Heart left ventricle (tissue), 16 donors: ENCODE results near the gene KIF26B. TPM values are rescaled to one million over a fixed set of nuclear protein-coding genes. Genes with fewer than 3 reads are reported as not detected.

Source experiments
- ATAC-seq, 4 donors: fragments of 200-7000 bp; cut with Tn5 transposase; one replicate each; pipeline ENCODE4 v1.9.1; 2020 to 2022; ENCODE audit warnings: moderate library complexity in 4 of 4, mild to moderate bottlenecking in 3 of 4, moderate number of reproducible peaks in 1 of 4
- DNase-seq, 5 donors: peaks; one replicate each; pipeline ENCODE4 v3.0.0-alpha.2; 2020
- H3K27ac ChIP-seq, 12 donors: fragments of 200-600 bp; sonication (generic) in 4 of 12; one replicate each; pipeline versions ENCODE4 v1.5.0 to v1.8.0; 2016 to 2022; ENCODE audit warnings: mild to moderate bottlenecking in 2 of 12
- H3K27me3 ChIP-seq, 9 donors: fragments of 200-600 bp; sonication (generic) in 2 of 9; one replicate each; pipeline versions ENCODE4 v1.5.1 to v1.8.0; 2016 to 2022; ENCODE audit warnings: mild to moderate bottlenecking in 3 of 9
- H3K36me3 ChIP-seq, 9 donors: fragments of 200-600 bp; sonication (generic) in 2 of 9; one replicate each; pipeline versions ENCODE4 v1.5.0 to v1.8.0; 2018 to 2022; ENCODE audit warnings: mild to moderate bottlenecking in 2 of 9
- H3K4me1 ChIP-seq, 12 donors: fragments of 200-600 bp; sonication (generic) in 4 of 12; one replicate each; pipeline versions ENCODE4 v1.5.0 to v1.8.0; 2016 to 2022; ENCODE audit warnings: mild to moderate bottlenecking in 3 of 12
- H3K4me3 ChIP-seq, 12 donors: fragments of 200-600 bp; sonication (generic) in 4 of 12; one replicate each; pipeline versions ENCODE4 v1.5.0 to v1.8.0; 2017 to 2022; ENCODE audit warnings: mild to moderate bottlenecking in 9 of 12, moderate library complexity in 4 of 12
- H3K9me3 ChIP-seq, 12 donors: fragments of 200-600 bp; sonication (generic) in 4 of 12; one replicate each; pipeline versions ENCODE4 v1.5.0 to v1.8.0; 2016 to 2022; ENCODE audit warnings: mild to moderate bottlenecking in 1 of 12
- POLR2A ChIP-seq, 2 donors: fragments of 450-650 bp; IDR thresholded peaks; one replicate each; pipeline ENCODE4 v1.6.1; 2017; ENCODE audit warnings: antibody characterized with exemption in 2 of 2, mild to moderate bottlenecking in 2 of 2, moderate library complexity in 2 of 2
- WGBS, 4 donors: extraction: QIAGEN DNeasy Blood & Tissue Kit in 2 of 4; methylation state at CpG; one replicate each; pipeline versions ENCODE4 v1.1.5 to v1.1.7; 2013 to 2018; 5-methylcytosine and 5-hydroxymethylcytosine counted together
- intact Hi-C, 10 donors: fragments of 100-400 bp; cut with DNase I; formaldehyde crosslinking; loops; one replicate each; pipeline versions ENCODE4 v1.11.1 to v1.14.2; 2022
- polyA plus RNA-seq, 2 donors: library from polyadenylated mRNA; stranded (reverse); fragments of 200-250 nt; gene quantifications; one replicate each; pipeline ENCODE4 v1.2.3, GENCODE V29; 2013
- total RNA-seq, 9 donors: library from RNA; depleted of rRNA in 2 of 9; stranded (reverse); fragments of >200 nt in 2 of 9; fragmentation: NEBNext Ultra II Directional in 3 of 9; extraction: Animal tissue kit (Norgen Biotek cat#: 25700) in 3 of 9; gene quantifications; one replicate each; pipeline versions ENCODE4 v1.1.0 to v1.2.4, GENCODE V29; 2016 to 2023
- TF ChIP-seq, protein P1 (sequence below), 12 donors: fragments of 200-600 bp; sonication (generic) in 4 of 12; IDR thresholded peaks; one replicate each; pipeline versions ENCODE4 v1.5.0 to v1.8.0; 2018 to 2022; ENCODE audit warnings: antibody characterized with exemption in 12 of 12, mild to moderate bottlenecking in 5 of 12
- donor health status: ischemic (EF 13 %, LVEDD 7.1; RV severe dilation, severe dysfunction).
- donor health status: healthy with polysubstance abuse.
- donor health status: DM: no; HTN: yes; CAD: no.
- donor health status: DM: no; HTN: no; CAD: no.
- donor health status: ischemic (EF 25% LVEDD 6.9; RV normal size, moderate dysfunction).
- donor health status: ischemic (EF 25% LVEDD 5.7; RV mildly dilated, moderate dysfunction).
- donor health status: healthy.
- donor health status: DM: yes; HTN: yes; CAD: no.
- donor health status: ischemic (EF 35%, LVEDD 5.7; RV mildly dilated, moderate dysfunction).
- donor health status: nonischemic (EF 11% LVEDD 7.7; RV severe dilation, severe dysfunction).
- donor health status: DM: yes; HTN: yes; CAD: no.
- donor health status: PGD.
- donor health status: ischemic (EF 29% LVEDD 5.4; RV normal size, mild dysfunction).
- donor health status: nonischemic (EF 23%, LVEDD 6.1; RV moderate dilation, normal function).

KIF26B gene
- total and polyA plus RNA-seq, 11 donors: 1.2 to 7.0 (median 2.3) TPM

DNA sequence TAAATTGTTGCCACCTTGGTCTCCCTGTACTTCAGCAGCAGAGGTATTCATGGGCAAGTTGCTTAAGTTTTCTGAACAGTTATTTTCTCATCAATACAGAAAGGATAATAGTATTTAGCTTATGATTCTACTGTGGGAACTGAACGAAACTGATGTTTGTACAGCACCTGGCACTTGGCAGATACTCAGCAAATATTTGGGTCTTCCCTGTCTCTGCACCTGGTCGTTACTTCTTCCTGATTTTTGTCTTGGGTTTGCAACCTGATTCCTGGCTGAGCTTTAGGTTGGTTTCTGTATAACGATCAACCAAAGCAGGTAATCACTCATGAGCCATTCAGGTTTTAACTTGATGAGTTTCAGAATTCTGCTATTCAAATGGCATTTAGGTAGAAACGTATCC lies 490.6 kb downstream of the KIF26B start:
- Histone ChIP-seq H3K9me3 (peaks cover 0 to 37% (median 12%) of the 10 kb centered on the region in 12 donors), H3K4me3 (no peak overlapping the region), H3K4me1 (no peaks in the 10 kb centered on the region), H3K27ac (no peak overlapping the region), H3K36me3 (no peaks in the 10 kb centered on the region), H3K27me3 (no peaks in the 10 kb centered on the region)
- TF ChIP-seq, protein P1, sequence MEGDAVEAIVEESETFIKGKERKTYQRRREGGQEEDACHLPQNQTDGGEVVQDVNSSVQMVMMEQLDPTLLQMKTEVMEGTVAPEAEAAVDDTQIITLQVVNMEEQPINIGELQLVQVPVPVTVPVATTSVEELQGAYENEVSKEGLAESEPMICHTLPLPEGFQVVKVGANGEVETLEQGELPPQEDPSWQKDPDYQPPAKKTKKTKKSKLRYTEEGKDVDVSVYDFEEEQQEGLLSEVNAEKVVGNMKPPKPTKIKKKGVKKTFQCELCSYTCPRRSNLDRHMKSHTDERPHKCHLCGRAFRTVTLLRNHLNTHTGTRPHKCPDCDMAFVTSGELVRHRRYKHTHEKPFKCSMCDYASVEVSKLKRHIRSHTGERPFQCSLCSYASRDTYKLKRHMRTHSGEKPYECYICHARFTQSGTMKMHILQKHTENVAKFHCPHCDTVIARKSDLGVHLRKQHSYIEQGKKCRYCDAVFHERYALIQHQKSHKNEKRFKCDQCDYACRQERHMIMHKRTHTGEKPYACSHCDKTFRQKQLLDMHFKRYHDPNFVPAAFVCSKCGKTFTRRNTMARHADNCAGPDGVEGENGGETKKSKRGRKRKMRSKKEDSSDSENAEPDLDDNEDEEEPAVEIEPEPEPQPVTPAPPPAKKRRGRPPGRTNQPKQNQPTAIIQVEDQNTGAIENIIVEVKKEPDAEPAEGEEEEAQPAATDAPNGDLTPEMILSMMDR (IDR thresholded peaks at IDR 0.05): no peak
- no peak for TF ChIP-seq POLR2A (IDR thresholded peaks at IDR 0.05)
- DNase-seq (no peak), ATAC-seq (no peak)
- WGBS, 4 donors: 84 to 88% (median 86%) methylated on average over 4 of the region's 4 CpGs
- intact Hi-C loops: no loop called here

DNA sequence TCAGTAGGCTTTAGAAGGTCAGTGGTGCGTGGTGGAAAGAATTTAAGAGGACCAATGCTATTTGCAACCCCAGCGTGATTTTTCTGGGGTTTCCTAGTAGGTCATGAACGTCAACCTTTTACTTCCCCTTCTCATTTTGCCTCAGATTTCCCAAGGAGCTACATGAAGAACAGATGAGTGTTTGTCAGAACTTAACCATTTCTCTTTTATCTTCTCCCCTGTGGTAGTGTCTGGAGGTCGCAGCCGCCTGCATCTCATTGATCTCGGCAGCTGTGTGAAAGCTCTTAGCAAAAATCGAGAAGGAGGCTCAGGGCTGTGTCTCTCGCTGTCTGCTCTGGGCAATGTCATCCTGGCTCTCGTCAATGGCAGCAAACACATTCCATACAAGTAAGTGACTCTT lies 491.1 kb downstream of the KIF26B start:
- H3K4me3 ChIP-seq: no peak overlapping the region
- 64 to 69% (median 65%) methylated on average over 9 of the region's 9 CpGs for WGBS, 4 donors

DNA sequence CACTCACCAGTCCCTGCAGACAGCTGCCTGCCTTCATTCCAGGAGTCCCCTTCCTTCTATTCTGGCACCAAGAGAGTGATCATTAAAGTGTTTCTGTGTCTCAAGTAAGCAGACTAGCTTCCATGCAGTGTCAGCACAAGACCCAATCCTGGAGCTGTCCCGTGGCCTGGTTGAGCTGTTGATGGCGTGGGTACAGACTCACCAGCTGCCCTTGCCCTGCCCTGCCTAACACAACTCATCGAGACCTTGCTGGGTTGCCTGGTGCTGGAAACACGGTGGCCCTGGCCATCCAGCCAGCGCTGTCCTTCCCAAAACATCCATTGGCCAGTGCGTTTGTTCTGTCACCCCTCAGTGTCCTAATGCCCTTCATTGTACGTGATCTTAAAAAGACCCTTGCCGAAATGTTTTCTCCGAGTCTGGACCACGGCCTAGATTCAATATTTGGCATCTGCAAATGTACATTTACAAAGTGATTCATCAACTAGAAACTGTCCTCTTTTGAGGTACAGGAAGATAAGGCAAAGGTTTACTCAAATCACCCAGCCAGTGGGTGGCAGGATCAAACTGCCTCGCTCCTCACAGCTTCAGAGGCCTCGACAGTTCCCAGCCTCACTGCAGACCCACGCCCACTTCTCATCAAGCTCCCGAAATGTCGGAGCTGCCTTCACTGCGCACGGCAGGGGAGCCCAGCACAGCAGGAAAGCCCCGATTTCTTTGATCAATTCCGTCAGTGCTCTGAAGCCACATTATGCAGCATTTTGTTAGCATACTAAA lies 494.2 kb downstream of the KIF26B start:
- H3K27ac ChIP-seq: no peak overlapping the region
- no peaks in the 10 kb centered on the region for H3K27me3 ChIP-seq
- no peaks in the 10 kb centered on the region for H3K4me1 ChIP-seq
- no peak for DNase-seq
- H3K36me3 ChIP-seq: no peaks in the 10 kb centered on the region
- H3K4me3 ChIP-seq: no peak overlapping the region
- intact Hi-C loops: no loop called here
- peaks cover 0 to 2% (median 0%) of the 10 kb centered on the region in 12 donors for H3K9me3 ChIP-seq
- TF ChIP-seq, protein P1 (IDR thresholded peaks at IDR 0.05): no peak
- TF ChIP-seq POLR2A (IDR thresholded peaks at IDR 0.05): no peak
- 84 to 87% (median 86%) methylated on average over 18 to 19 of the region's 19 CpGs for WGBS, 4 donors
- ATAC-seq: no peak

More for the DNA sequence above, 491.1 kb downstream of the KIF26B start:
- H3K9me3 ChIP-seq: peaks cover 0 to 32% (median 10%) of the 10 kb centered on the region in 12 donors
- H3K27ac ChIP-seq: no peak overlapping the region
- TF ChIP-seq, protein P1 (IDR thresholded peaks at IDR 0.05): no peak
- no peak for TF ChIP-seq POLR2A (IDR thresholded peaks at IDR 0.05)
- ATAC-seq: no peak
- no peaks in the 10 kb centered on the region for H3K27me3 ChIP-seq
- intact Hi-C loops: no loop called here
- H3K36me3 ChIP-seq: no peaks in the 10 kb centered on the region
- DNase-seq: no peak
- no peaks in the 10 kb centered on the region for H3K4me1 ChIP-seq

DNA sequence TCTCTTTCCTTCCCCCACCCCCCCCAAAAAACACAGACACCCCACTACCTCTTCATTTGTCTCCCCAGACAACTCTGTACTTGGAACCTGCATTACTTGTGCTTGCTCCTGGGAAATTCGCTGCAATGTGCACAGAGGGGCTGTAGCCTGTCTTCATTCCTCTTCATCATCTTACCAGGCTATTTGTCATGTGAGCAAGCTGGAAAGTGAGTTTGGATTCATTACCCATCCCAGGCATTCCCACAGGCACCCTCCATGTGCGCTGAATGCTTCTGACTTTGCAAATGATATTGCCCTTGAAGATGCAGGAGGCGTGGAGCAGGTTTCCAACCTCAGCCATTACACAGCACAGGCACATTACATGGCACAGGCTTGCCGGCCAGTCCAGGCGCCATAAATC lies 494.9 kb downstream of the KIF26B start:
- no peaks in the 10 kb centered on the region for H3K36me3 ChIP-seq
- no peak for DNase-seq
- no peak for ATAC-seq
- no peak overlapping the region for H3K27ac ChIP-seq
- no peaks in the 10 kb centered on the region for H3K27me3 ChIP-seq
- H3K4me1 ChIP-seq: no peaks in the 10 kb centered on the region
- TF ChIP-seq POLR2A (IDR thresholded peaks at IDR 0.05): no peak
- TF ChIP-seq, protein P1 (IDR thresholded peaks at IDR 0.05): no peak
- WGBS, 4 donors: 93 to 100% (median 95%) methylated on average over 5 of the region's 5 CpGs
- intact Hi-C loops: no loop called here
- H3K4me3 ChIP-seq: no peak overlapping the region
- H3K9me3 ChIP-seq: no peaks in the 10 kb centered on the region
